GM06990 (cell line): ENCODE data around the gene FRMD7.
"Not testable (repeated sequence)": the region's sequence is repeated elsewhere in the genome, so short reads cannot be mapped to it uniquely, and the experiment has no call there.

Experiments used
- DNase-seq: peaks from one replicate; pipeline ENCODE4 v3.0.0-alpha.2; 2011; ENCODE audit not compliant: insufficient read length; ENCODE audit errors: extremely low read depth
- H3K27me3 ChIP-seq: replicated peaks from 2 replicates; pipeline ENCODE4 v1.6.0; 2011; ENCODE audit warnings: low read length; ENCODE audit not compliant: control insufficient read depth, insufficient read depth
- H3K36me3 ChIP-seq: 2 replicates; pipeline ENCODE4 v1.5.1; 2011; ENCODE audit warnings: low read length; ENCODE audit not compliant: control insufficient read depth, insufficient read depth
- H3K4me3 ChIP-seq: replicated peaks from 2 replicates; pipeline ENCODE4 v1.5.1; 2011; ENCODE audit warnings: low read depth, mild to moderate bottlenecking, control low read depth, low read length
- CTCF ChIP-seq: IDR thresholded peaks from 2 replicates; pipeline ENCODE4 v1.5.1; 2011; ENCODE audit warnings: low read length, control low read depth, mild to moderate bottlenecking, inconsistent platforms; ENCODE audit not compliant: insufficient read depth, poor library complexity, severe bottlenecking

Gene FRMD7

DNA sequence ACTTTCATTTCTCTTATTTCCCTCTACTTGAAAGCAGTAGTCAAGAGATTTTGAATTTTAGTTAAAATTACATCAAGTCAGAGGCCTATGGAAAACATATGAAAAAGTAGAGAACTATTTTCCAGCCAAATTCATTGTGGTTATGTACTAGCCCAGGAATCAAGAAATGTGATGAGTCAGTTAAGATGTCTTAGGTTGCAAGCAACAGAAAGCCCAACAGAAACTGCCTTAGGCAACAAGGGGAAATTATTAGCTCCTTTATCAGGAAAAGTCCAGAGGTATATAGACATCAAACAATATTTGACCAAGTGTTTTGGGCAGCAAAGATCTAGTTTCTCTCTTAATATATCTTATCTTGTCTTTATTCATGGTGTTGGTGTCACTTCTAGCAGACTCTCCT, 37.8 kb upstream of the FRMD7 start:
- Histone ChIP-seq H3K27me3 (no peaks in the 10 kb centered on the region), H3K36me3 (no peaks in the 10 kb centered on the region), H3K4me3 (no peak overlapping the region)
- no peak for DNase-seq
- no peak for TF ChIP-seq CTCF

DNA sequence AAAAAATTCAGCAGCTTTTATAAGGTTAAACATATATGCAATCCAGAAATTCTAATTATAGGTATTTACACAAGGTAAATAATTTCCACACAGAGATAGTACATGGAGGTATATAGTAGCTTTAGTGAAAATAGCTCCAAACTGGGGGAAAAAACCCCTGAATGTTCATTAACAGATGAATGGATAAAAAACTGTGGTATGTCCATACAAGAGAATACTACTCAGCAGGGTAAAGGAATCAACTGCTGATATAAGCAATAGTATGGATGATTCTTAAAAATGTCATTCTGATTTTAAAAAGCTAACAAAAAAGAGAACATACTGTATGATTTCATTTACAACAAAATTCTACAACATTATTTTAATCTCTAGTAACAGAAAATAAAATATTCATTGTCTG, 37.2 kb upstream of the FRMD7 start:
- H3K4me3 ChIP-seq = no peak overlapping the region
- no peaks in the 10 kb centered on the region for H3K36me3 ChIP-seq
- TF ChIP-seq CTCF = no peak
- no peak for DNase-seq
- no peaks in the 10 kb centered on the region for H3K27me3 ChIP-seq

DNA sequence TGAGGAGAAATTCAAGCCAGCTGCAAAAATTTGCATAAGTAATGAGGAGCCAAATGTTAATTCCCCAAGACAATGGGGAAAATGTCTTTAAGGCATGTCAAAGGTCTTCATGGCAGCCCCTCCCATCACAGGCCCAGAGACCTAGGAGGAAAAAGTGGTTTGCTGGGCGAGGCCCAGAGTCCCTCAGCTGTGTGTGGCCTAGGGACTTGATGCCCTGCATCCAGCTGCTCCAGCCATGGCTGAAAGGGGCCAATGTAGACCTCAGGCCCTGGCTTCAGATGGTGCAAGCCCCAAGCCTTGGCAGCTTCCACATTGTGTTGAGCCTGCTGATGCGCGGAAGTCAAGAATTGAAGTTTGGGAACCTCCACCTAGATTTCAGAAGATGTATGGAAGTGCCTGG, 35.3 kb upstream of the FRMD7 start:
- not testable (repeated sequence) for DNase-seq, H3K36me3 ChIP-seq, H3K27me3 ChIP-seq, H3K4me3 ChIP-seq

DNA sequence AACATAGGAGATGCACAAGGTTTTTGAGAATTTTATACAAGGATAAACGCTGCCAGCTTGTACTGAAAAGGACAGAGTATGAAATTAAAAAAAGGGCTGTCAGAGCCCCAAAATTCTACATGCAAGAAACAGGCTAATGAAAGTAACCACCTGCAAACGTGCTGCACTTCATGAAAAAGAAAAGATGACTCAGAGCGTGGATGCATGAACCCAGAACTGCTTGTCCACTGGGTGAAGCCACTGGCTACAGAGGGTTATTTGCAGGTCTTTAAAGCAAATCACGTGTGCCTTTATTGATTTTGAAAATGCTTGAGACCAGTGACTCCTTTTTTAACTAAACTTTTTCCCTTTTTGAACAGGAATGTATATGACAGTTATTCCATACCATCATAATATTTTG, 25.3 kb upstream of the FRMD7 start:
- DNase-seq = no peak
- no peaks in the 10 kb centered on the region for H3K36me3 ChIP-seq
- no peaks in the 10 kb centered on the region for H3K27me3 ChIP-seq
- H3K4me3 ChIP-seq = no peak overlapping the region
- TF ChIP-seq CTCF = no peak

DNA sequence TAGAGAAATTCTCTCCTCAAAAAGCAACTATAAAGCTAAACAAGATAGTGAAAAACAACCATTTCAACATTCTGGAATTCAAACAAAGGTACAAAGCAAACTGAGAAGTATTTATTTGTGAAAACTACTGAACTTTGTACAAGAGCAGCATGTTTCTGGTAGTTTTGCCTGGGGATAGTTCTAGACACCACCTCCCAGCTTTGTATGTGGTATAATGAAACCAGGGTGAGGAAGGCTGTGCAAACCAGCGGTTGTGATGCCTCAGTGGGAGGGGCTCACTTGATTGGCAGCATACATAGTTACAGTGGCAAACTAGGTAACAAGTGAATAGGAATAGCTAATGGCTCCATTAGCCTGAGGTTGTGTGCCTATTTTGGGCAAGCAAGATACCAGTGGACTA, 18.6 kb upstream of the FRMD7 start:
- Histone ChIP-seq H3K4me3 (no peak overlapping the region), H3K27me3 (no peaks in the 10 kb centered on the region; the same call in 1 of the 2 replicates), H3K36me3 (no peaks in the 10 kb centered on the region)
- TF ChIP-seq CTCF = no peak
- DNase-seq = no peak

DNA sequence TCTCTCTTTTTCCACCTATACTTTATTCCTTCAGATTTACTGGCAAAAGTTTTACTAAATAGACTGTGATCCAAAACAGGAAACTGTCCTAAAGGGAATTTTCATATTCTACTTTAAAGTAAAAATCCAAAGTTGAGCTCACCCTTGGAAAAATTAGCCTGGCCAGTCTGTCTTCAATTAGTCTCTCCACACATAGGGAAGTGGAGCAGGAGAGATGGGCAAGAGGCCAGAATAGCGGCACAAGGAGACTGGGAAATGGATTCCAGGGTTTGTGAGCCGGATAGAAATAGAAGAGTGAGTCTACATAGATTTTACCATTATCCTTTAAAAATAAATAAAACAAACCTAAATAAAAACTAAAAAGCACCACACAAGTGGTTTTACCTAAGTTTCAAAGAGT, 16.2 kb upstream of the FRMD7 start:
- Histone ChIP-seq H3K4me3 (no peak overlapping the region), H3K27me3 (no peaks in the 10 kb centered on the region; the same call in 1 of the 2 replicates), H3K36me3 (no peaks in the 10 kb centered on the region)
- DNase-seq = no peak
- no peak for TF ChIP-seq CTCF

DNA sequence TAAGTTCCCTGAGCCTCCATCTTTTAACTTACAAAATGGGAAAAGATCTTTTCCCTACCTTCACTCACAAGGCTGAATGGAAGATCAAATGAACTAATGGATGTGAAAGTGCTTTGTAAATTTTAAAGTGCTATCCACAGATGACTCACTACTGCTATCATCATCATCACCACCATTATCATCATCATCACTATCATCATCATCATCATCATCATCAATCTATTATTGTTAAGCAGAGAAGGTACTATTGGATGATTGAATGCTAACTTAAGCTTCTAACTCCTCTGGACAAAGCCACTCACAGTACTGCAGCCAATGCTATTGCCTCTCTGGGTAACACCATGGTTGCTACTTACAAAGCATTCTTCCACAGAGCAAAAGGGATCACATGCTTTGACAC, 1.9 kb downstream of the FRMD7 start:
- DNase-seq = no peak
- no peak for TF ChIP-seq CTCF

More for the DNA sequence above, 1.9 kb downstream of the FRMD7 start:
- no peaks in the 10 kb centered on the region for H3K27me3 ChIP-seq
- H3K4me3 ChIP-seq = no peak overlapping the region
- no peaks in the 10 kb centered on the region for H3K36me3 ChIP-seq
